HepG2 (cell line): ENCODE data around the gene MGAT5.

Experiments used
- GABPA ChIP-seq, 2 experiments: IDR thresholded peaks; 2 replicates each; pipeline ENCODE4 v1.6.1; 2011 to 2016; ENCODE audit warnings: low read depth in 2 of 2, low read length in 1 of 2, missing biosample characterization in 1 of 2, missing genetic modification characterization in 1 of 2
- HCFC1 ChIP-seq: fragments of 150-350 bp; IDR thresholded peaks from 2 replicates; pipeline ENCODE4 v1.6.1; 2014; ENCODE audit warnings: low read depth, low read length
- HNF4G ChIP-seq, 2 experiments: sonication (generic) in 1 of 2; formaldehyde crosslinking in 1 of 2; IDR thresholded peaks; 2 replicates each; pipeline versions ENCODE4 v1.4.0 to v1.6.1; 2011 to 2020; ENCODE audit warnings: borderline replicate concordance in 2 of 2, low read depth in 2 of 2, mild to moderate bottlenecking in 2 of 2, low read length in 1 of 2, missing genetic modification reagents in 1 of 2, moderate library complexity in 1 of 2
- MYC ChIP-seq: sonication (generic); formaldehyde crosslinking; IDR thresholded peaks from 2 replicates; pipeline ENCODE4 v1.9.0; 2021; ENCODE audit warnings: missing genetic modification reagents, borderline replicate concordance
- TFAP4 ChIP-seq: sonication (generic); IDR thresholded peaks from 2 replicates; pipeline ENCODE4 v1.6.1; 2016; ENCODE audit warnings: low read depth, borderline replicate concordance
- USF2 ChIP-seq, 2 experiments: sonication (generic) in 1 of 2; formaldehyde crosslinking in 1 of 2; IDR thresholded peaks; 2 replicates each; pipeline versions ENCODE4 v1.5.1 to v1.6.1; 2011 to 2020; ENCODE audit warnings: borderline replicate concordance in 1 of 2, low read depth in 1 of 2, low read length in 1 of 2, mild to moderate bottlenecking in 1 of 2, missing genetic modification reagents in 1 of 2, moderate library complexity in 1 of 2
- TF ChIP-seq, protein P1 (sequence below): sonication (generic); formaldehyde crosslinking; IDR thresholded peaks from 2 replicates; pipeline ENCODE4 v1.5.0; 2020; ENCODE audit warnings: mild to moderate bottlenecking, missing genetic modification reagents, moderate library complexity

DNA sequence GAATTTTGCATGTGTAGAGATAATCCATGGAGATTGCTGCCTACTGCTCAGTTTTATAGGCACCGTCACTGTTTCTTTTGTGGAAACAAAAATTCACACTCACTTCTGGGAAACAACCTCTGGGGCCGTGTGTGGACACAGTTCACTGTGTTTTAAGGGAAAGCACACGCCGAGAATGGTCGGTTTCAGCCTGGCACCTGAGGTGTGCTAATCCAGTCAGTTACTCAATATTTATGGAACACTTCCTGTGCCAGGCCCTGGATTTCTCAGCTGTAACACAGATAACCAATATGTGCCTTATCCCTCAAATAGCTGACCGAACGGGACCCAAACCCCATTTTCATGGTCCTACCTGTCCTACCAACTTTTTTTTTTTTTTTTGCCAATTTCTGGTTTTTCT lies 179.6 kb downstream of the MGAT5 start:
- TF ChIP-seq MYC (CRISPR knock-in tag) (no peak), GABPA (IDR thresholded peaks at IDR 0.05; ENCODE audit: low read depth, low read length) (no peak), GABPA (CRISPR knock-in tag; IDR thresholded peaks at IDR 0.05; ENCODE audit: low read depth) (no peak), HCFC1 (no peak), USF2 (IDR thresholded peaks at IDR 0.05; ENCODE audit: low read depth, low read length) (no peak), USF2 (CRISPR knock-in tag; IDR thresholded peaks at IDR 0.05; ENCODE audit: borderline replicate concordance) (no peak), TFAP4 (0 out of 2 replicates have a peak, but pooled peaks have one; percentile 21), HNF4G (IDR thresholded peaks at IDR 0.05; ENCODE audit: borderline replicate concordance, low read depth, low read length) (no peak), HNF4G (CRISPR knock-in tag; IDR thresholded peaks at IDR 0.05; ENCODE audit: borderline replicate concordance, low read depth) (no peak)
- TF ChIP-seq, protein P1, sequence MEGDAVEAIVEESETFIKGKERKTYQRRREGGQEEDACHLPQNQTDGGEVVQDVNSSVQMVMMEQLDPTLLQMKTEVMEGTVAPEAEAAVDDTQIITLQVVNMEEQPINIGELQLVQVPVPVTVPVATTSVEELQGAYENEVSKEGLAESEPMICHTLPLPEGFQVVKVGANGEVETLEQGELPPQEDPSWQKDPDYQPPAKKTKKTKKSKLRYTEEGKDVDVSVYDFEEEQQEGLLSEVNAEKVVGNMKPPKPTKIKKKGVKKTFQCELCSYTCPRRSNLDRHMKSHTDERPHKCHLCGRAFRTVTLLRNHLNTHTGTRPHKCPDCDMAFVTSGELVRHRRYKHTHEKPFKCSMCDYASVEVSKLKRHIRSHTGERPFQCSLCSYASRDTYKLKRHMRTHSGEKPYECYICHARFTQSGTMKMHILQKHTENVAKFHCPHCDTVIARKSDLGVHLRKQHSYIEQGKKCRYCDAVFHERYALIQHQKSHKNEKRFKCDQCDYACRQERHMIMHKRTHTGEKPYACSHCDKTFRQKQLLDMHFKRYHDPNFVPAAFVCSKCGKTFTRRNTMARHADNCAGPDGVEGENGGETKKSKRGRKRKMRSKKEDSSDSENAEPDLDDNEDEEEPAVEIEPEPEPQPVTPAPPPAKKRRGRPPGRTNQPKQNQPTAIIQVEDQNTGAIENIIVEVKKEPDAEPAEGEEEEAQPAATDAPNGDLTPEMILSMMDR (CRISPR knock-in tag) = no peak
